HepG2 (cell line): Measurements from ENCODE around the gene RBAK.
"Not testable (repeated sequence)": the region's sequence is repeated elsewhere in the genome, so short reads cannot be mapped to it uniquely, and the experiment has no call there.

Experiments used
- CREB1 ChIP-seq, 2 experiments: fragments of 450-650 bp in 1 of 2; IDR thresholded peaks; 2 replicates each; pipeline ENCODE4 v1.6.1; 2016 to 2017; ENCODE audit warnings: control low read depth in 1 of 2, mild to moderate bottlenecking in 1 of 2, missing compliant biosample characterization in 1 of 2, missing genetic modification characterization in 1 of 2
- JUN ChIP-seq: sonication (generic); formaldehyde crosslinking; IDR thresholded peaks from 2 replicates; pipeline ENCODE4 v1.4.0; 2020; ENCODE audit warnings: mild to moderate bottlenecking, missing genetic modification reagents
- MAFK ChIP-seq, 2 experiments: IDR thresholded peaks in 1 of 2; conservative IDR thresholded peaks in 1 of 2; 2 replicates each; pipeline ENCODE4 v1.6.1; 2011; ENCODE audit warnings: improper control_type of control experiment in 2 of 2, low read length in 2 of 2
- NR2C2 ChIP-seq: sonication (generic); formaldehyde crosslinking; IDR thresholded peaks from 2 replicates; pipeline ENCODE4 v1.4.0; 2020; ENCODE audit warnings: missing genetic modification reagents, mild to moderate bottlenecking, moderate library complexity, borderline replicate concordance
- SETDB1 ChIP-seq: sonication (generic); formaldehyde crosslinking; IDR thresholded peaks from 2 replicates; pipeline ENCODE4 v1.5.1; 2020; ENCODE audit warnings: missing genetic modification reagents, mild to moderate bottlenecking, borderline replicate concordance
- SMAD9 ChIP-seq: sonication (generic); formaldehyde crosslinking; IDR thresholded peaks from 2 replicates; pipeline ENCODE4 v1.5.1; 2020; ENCODE audit warnings: mild to moderate bottlenecking, missing genetic modification reagents
- ZFP36L1 ChIP-seq: sonication (generic); formaldehyde crosslinking; IDR thresholded peaks from 2 replicates; pipeline ENCODE4 v1.8.0; 2022; ENCODE audit warnings: mild to moderate bottlenecking, missing genetic modification reagents, moderate library complexity
- TF ChIP-seq, protein P1 (sequence below): sonication (generic); formaldehyde crosslinking; IDR thresholded peaks from 2 replicates; pipeline ENCODE4 v1.4.0; 2020; ENCODE audit warnings: missing genetic modification reagents
- TF ChIP-seq, protein P2 (sequence below): sonication (generic); formaldehyde crosslinking; IDR thresholded peaks from 2 replicates; pipeline ENCODE4 v1.5.0; 2020; ENCODE audit warnings: mild to moderate bottlenecking, missing genetic modification reagents, moderate library complexity
- TF ChIP-seq, protein P3 (sequence below): sonication (generic); formaldehyde crosslinking; IDR thresholded peaks from 2 replicates; pipeline ENCODE4 v1.8.0; 2022; ENCODE audit warnings: mild to moderate bottlenecking, missing genetic modification reagents, borderline replicate concordance

DNA sequence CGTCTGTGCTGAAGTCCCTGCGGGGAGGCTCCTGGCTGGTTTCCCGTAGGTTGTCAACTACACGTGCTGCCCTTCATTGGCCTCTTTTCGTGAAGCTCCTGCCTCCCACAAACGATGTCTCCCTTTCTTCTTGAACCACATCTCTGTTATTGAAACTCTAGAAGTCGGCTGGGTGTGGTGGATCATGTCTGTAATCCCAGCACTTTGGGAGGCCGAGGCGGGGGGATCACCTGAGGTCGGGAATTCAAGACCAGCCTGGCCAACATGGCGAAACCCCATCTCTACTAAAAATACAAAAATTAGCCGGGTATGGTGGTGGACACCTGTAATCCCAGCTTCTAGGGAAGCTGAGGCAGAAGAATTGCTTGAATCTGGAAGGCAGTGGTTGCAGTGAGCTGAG is 28.0 kb upstream of the RBAK start:
- TF ChIP-seq, protein P1, sequence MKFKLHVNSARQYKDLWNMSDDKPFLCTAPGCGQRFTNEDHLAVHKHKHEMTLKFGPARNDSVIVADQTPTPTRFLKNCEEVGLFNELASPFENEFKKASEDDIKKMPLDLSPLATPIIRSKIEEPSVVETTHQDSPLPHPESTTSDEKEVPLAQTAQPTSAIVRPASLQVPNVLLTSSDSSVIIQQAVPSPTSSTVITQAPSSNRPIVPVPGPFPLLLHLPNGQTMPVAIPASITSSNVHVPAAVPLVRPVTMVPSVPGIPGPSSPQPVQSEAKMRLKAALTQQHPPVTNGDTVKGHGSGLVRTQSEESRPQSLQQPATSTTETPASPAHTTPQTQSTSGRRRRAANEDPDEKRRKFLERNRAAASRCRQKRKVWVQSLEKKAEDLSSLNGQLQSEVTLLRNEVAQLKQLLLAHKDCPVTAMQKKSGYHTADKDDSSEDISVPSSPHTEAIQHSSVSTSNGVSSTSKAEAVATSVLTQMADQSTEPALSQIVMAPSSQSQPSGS (CRISPR knock-in tag), result not testable (repeated sequence)
- not testable (repeated sequence) for TF ChIP-seq SMAD9; ZFP36L1 (CRISPR knock-in tag); CREB1 (IDR thresholded peaks at IDR 0.05); CREB1 (CRISPR knock-in tag; IDR thresholded peaks at IDR 0.05); JUN (CRISPR knock-in tag); NR2C2 (CRISPR knock-in tag); MAFK (conservative IDR thresholded peaks at IDR 0.05 in 1 of 2, IDR thresholded peaks at IDR 0.05 in 1 of 2; ENCODE audit: low read length in 2 of 2); SETDB1 (CRISPR knock-in tag)
- TF ChIP-seq, protein P2, sequence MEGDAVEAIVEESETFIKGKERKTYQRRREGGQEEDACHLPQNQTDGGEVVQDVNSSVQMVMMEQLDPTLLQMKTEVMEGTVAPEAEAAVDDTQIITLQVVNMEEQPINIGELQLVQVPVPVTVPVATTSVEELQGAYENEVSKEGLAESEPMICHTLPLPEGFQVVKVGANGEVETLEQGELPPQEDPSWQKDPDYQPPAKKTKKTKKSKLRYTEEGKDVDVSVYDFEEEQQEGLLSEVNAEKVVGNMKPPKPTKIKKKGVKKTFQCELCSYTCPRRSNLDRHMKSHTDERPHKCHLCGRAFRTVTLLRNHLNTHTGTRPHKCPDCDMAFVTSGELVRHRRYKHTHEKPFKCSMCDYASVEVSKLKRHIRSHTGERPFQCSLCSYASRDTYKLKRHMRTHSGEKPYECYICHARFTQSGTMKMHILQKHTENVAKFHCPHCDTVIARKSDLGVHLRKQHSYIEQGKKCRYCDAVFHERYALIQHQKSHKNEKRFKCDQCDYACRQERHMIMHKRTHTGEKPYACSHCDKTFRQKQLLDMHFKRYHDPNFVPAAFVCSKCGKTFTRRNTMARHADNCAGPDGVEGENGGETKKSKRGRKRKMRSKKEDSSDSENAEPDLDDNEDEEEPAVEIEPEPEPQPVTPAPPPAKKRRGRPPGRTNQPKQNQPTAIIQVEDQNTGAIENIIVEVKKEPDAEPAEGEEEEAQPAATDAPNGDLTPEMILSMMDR (CRISPR knock-in tag), result not testable (repeated sequence)
- TF ChIP-seq, protein P3, sequence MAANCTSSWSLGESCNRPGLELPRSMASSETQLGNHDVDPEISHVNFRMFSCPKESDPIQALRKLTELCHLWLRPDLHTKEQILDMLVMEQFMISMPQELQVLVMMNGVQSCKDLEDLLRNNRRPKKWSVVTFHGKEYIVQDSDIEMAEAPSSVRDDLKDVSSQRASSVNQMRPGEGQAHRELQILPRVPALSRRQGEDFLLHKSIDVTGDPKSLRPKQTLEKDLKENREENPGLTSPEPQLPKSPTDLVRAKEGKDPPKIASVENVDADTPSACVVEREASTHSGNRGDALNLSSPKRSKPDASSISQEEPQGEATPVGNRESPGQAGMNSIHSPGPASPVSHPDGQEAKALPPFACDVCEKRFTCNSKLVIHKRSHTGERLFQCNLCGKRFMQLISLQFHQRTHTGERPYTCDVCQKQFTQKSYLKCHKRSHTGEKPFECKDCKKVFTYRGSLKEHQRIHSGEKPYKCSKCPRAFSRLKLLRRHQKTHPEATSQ (CRISPR knock-in tag), result not testable (repeated sequence)
